SK-N-SH treated with all-trans-retinoic acid at 6 μM for 48 hours (cell line): ENCODE results near the gene MLIP.

Experiments used
- ATAC-seq: fragments of 200-7000 bp; cut with Tn5 transposase; 3 replicates; pipeline ENCODE4 v1.9.1; 2020; ENCODE audit warnings: mild to moderate bottlenecking, moderate library complexity
- ARNTL ChIP-seq: fragments of 450-650 bp; formaldehyde crosslinking; IDR thresholded peaks from 2 replicates; pipeline ENCODE4 v1.5.0; 2020; ENCODE audit warnings: low read depth, mild to moderate bottlenecking, moderate library complexity, borderline replicate concordance
- BACH2 ChIP-seq: fragments of 250-450 bp; sonication (Bioruptor Pico); IDR thresholded peaks from 2 replicates; pipeline ENCODE4 v1.9.0; 2021; ENCODE audit warnings: mild to moderate bottlenecking, borderline replicate concordance
- CSDC2 ChIP-seq: fragments of 250-450 bp; sonication (Bioruptor Pico); IDR thresholded peaks from 2 replicates; pipeline ENCODE4 v1.5.0; 2020; ENCODE audit warnings: mild to moderate bottlenecking, moderate library complexity
- CSRNP3 ChIP-seq: fragments of 250-450 bp; sonication (Bioruptor Pico); IDR thresholded peaks from 2 replicates; pipeline ENCODE4 v1.5.1; 2021; ENCODE audit warnings: mild to moderate bottlenecking, moderate library complexity
- ESRRG ChIP-seq: fragments of 250-450 bp; sonication (Bioruptor Pico); IDR thresholded peaks from 2 replicates; pipeline ENCODE4 v1.6.1; 2021; ENCODE audit warnings: mild to moderate bottlenecking
- GLIS3 ChIP-seq: fragments of 250-450 bp; sonication (Bioruptor Pico); IDR thresholded peaks from 2 replicates; pipeline ENCODE4 v1.5.0; 2020; ENCODE audit warnings: mild to moderate bottlenecking, moderate library complexity
- ISL1 ChIP-seq: fragments of 250-450 bp; sonication (Bioruptor Pico); IDR thresholded peaks from 2 replicates; pipeline ENCODE4 v2.1.2; 2022; ENCODE audit warnings: mild to moderate bottlenecking, moderate library complexity
- OSR1 ChIP-seq: fragments of 250-450 bp; sonication (Bioruptor Pico); IDR thresholded peaks from 2 replicates; pipeline ENCODE4 v1.8.0; 2022; ENCODE audit warnings: moderate library complexity, mild to moderate bottlenecking, inconsistent platforms
- PATZ1 ChIP-seq: fragments of 250-450 bp; sonication (Bioruptor Pico); IDR thresholded peaks from 2 replicates; pipeline ENCODE4 v1.8.0; 2020; ENCODE audit warnings: mild to moderate bottlenecking, moderate library complexity, borderline replicate concordance
- RARB ChIP-seq: fragments of 250-450 bp; sonication (Bioruptor Pico); IDR thresholded peaks from 2 replicates; pipeline ENCODE4 v1.8.0; 2021; ENCODE audit warnings: mild to moderate bottlenecking, moderate library complexity
- SNAI2 ChIP-seq: fragments of 250-450 bp; sonication (Bioruptor Pico); IDR thresholded peaks from 2 replicates; pipeline ENCODE4 v1.5.0; 2020; ENCODE audit warnings: mild to moderate bottlenecking, moderate library complexity
- TCF4 ChIP-seq: fragments of 250-450 bp; sonication (Bioruptor Pico); IDR thresholded peaks from 2 replicates; pipeline ENCODE4 v1.8.0; 2021; ENCODE audit warnings: mild to moderate bottlenecking, moderate library complexity, borderline replicate concordance
- TOX ChIP-seq: fragments of 250-450 bp; sonication (Bioruptor Pico); IDR thresholded peaks from 2 replicates; pipeline ENCODE4 v1.8.0; 2021; ENCODE audit warnings: mild to moderate bottlenecking, moderate library complexity, borderline replicate concordance
- TSHZ2 ChIP-seq: fragments of 250-450 bp; sonication (Bioruptor Pico); IDR thresholded peaks from 2 replicates; pipeline ENCODE4 v1.5.0; 2020; ENCODE audit warnings: mild to moderate bottlenecking, moderate library complexity
- ZC3H10 ChIP-seq: fragments of 250-450 bp; sonication (Bioruptor Pico); IDR thresholded peaks from 2 replicates; pipeline ENCODE4 v1.5.1; 2021; ENCODE audit warnings: mild to moderate bottlenecking, moderate library complexity
- ZNF565 ChIP-seq: fragments of 450-650 bp; formaldehyde crosslinking; conservative IDR thresholded peaks from 2 replicates; pipeline ENCODE4 v1.5.0; 2020; ENCODE audit warnings: low read depth, mild to moderate bottlenecking, moderate library complexity
- ZNF8 ChIP-seq: fragments of 450-650 bp; formaldehyde crosslinking; IDR thresholded peaks from 2 replicates; pipeline ENCODE4 v1.5.0; 2020; ENCODE audit warnings: mild to moderate bottlenecking, moderate library complexity
- TF ChIP-seq, protein P1 (sequence below): fragments of 250-450 bp; sonication (Bioruptor Pico); IDR thresholded peaks from 2 replicates; pipeline ENCODE4 v1.8.0; 2021; ENCODE audit warnings: low read depth, mild to moderate bottlenecking, moderate library complexity, borderline replicate concordance

The MLIP gene

GRCh38 chr6:54103497-54103896, 7.7 kb upstream of the MLIP start:
- no peak for ATAC-seq

DNA sequence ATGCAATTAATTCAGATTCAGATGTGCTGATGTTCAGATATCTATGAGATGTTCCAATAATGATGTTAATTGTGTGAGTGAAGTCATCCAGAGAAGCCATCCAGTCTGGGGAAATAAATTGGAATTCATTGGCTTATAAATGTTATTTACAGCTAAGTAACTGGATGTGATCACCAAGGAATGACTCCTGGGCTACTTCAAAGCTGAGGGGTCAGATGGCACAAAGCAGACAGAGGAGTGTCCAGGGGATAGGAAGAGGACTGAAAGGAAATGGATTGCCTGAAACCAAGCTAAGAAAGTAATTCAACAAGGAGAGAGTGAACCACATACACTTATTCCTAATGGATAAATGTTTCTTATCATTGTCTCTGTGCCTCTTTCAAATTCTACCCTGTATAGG, 4.5 kb upstream of the MLIP start:
- no peak for ATAC-seq
- TF ChIP-seq, protein P1, sequence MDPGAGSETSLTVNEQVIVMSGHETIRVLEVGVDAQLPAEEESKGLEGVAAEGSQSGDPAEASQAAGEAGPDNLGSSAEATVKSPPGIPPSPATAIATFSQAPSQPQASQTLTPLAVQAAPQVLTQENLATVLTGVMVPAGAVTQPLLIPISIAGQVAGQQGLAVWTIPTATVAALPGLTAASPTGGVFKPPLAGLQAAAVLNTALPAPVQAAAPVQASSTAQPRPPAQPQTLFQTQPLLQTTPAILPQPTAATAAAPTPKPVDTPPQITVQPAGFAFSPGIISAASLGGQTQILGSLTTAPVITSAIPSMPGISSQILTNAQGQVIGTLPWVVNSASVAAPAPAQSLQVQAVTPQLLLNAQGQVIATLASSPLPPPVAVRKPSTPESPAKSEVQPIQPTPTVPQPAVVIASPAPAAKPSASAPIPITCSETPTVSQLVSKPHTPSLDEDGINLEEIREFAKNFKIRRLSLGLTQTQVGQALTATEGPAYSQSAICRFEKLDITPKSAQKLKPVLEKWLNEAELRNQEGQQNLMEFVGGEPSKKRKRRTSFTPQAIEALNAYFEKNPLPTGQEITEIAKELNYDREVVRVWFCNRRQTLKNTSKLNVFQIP (CRISPR knock-in tag): no peak
- TF ChIP-seq TOX (CRISPR knock-in tag) (no peak), ISL1 (CRISPR knock-in tag) (no peak), ARNTL (CRISPR knock-in tag) (no peak), SNAI2 (CRISPR knock-in tag) (no peak), TCF4 (CRISPR knock-in tag) (no peak), ESRRG (CRISPR knock-in tag) (no peak), CSDC2 (no peak), RARB (CRISPR knock-in tag) (no peak), TSHZ2 (CRISPR knock-in tag) (no peak), ZC3H10 (no peak), CSRNP3 (CRISPR knock-in tag) (no peak)

More at GRCh38 chr6:54103497-54103896, 7.7 kb upstream of the MLIP start:
- TF ChIP-seq ISL1 (CRISPR knock-in tag): no peak
- no peak for TF ChIP-seq OSR1 (CRISPR knock-in tag)
- TF ChIP-seq TOX (CRISPR knock-in tag): no peak
- TF ChIP-seq BACH2 (CRISPR knock-in tag): no peak
- TF ChIP-seq ZNF8 (CRISPR knock-in tag): no peak
- no peak for TF ChIP-seq ZNF565 (CRISPR knock-in tag)
- no peak for TF ChIP-seq CSDC2
- TF ChIP-seq, protein P1 (CRISPR knock-in tag): no peak
- TF ChIP-seq ESRRG (CRISPR knock-in tag): no peak
- no peak for TF ChIP-seq ARNTL (CRISPR knock-in tag)
- TF ChIP-seq CSRNP3 (CRISPR knock-in tag): no peak
- no peak for TF ChIP-seq SNAI2 (CRISPR knock-in tag)
- no peak for TF ChIP-seq GLIS3
- TF ChIP-seq PATZ1 (CRISPR knock-in tag): no peak
- TF ChIP-seq RARB (CRISPR knock-in tag): no peak
